Smooth muscle cell (in vitro differentiated cells): ENCODE measurements around the gene CSNK1A1. TPM values are rescaled to one million over a fixed set of nuclear protein-coding genes. Genes with fewer than 3 reads are reported as not detected.
"Not testable (repeated sequence)": the region's sequence is repeated elsewhere in the genome, so short reads cannot be mapped to it uniquely, and the experiment has no call there.

Source experiments
- DNase-seq: peaks from one replicate; lab custom pipeline; 2025; ENCODE audit not compliant: unreplicated experiment; lab: John Stamatoyannopoulos, UW
- H2AFZ ChIP-seq: fragments of 200-600 bp; sonication (generic); 2 replicates; pipeline ENCODE4 v1.6.0; 2016; ENCODE audit warnings: antibody characterized with exemption, low read depth, mild to moderate bottlenecking
- H3F3A ChIP-seq: fragments of 200-600 bp; sonication (generic); 2 replicates; pipeline ENCODE4 v1.6.0; 2017; ENCODE audit warnings: antibody characterized with exemption, low read depth
- H3K27ac ChIP-seq: fragments of 200-600 bp; sonication (generic); 2 replicates; pipeline ENCODE4 v1.5.1; 2016; ENCODE audit warnings: low read depth, mild to moderate bottlenecking
- H3K27me3 ChIP-seq: fragments of 200-600 bp; sonication (generic); 2 replicates; pipeline ENCODE4 v1.6.1; 2016; ENCODE audit warnings: low read depth, mild to moderate bottlenecking
- H3K36me3 ChIP-seq: fragments of 200-600 bp; sonication (generic); 2 replicates; pipeline ENCODE4 v1.5.1; 2016; ENCODE audit warnings: low read depth
- H3K4me1 ChIP-seq: fragments of 200-600 bp; sonication (generic); 2 replicates; pipeline ENCODE4 v1.5.1; 2016; ENCODE audit warnings: low read depth
- H3K4me2 ChIP-seq: fragments of 200-600 bp; sonication (generic); 2 replicates; pipeline ENCODE4 v1.6.0; 2016; ENCODE audit warnings: mild to moderate bottlenecking
- H3K4me3 ChIP-seq: fragments of 200-600 bp; sonication (generic); 2 replicates; pipeline ENCODE4 v1.5.1; 2016; ENCODE audit warnings: mild to moderate bottlenecking
- H3K79me2 ChIP-seq: fragments of 200-600 bp; sonication (generic); 2 replicates; pipeline ENCODE4 v1.6.0; 2016; ENCODE audit warnings: low read depth, mild to moderate bottlenecking
- H3K9ac ChIP-seq: fragments of 200-600 bp; sonication (generic); 2 replicates; pipeline ENCODE4 v1.6.0; 2016; ENCODE audit warnings: low read depth
- H3K9me3 ChIP-seq: fragments of 200-600 bp; sonication (generic); replicated peaks from 2 replicates; pipeline ENCODE4 v1.5.1; 2016; ENCODE audit warnings: low read depth
- H4K20me1 ChIP-seq: fragments of 200-600 bp; sonication (generic); 2 replicates; pipeline ENCODE4 v1.6.0; 2016; ENCODE audit warnings: low read depth
- WGBS: methylation state at CpG from one replicate; pipeline ENCODE4 v1.1.7; 2016; ENCODE audit warnings: low lambda C conversion rate; 5-methylcytosine and 5-hydroxymethylcytosine counted together
- polyA plus RNA-seq: library from polyadenylated mRNA; unstranded; fragments of >200 nt; fragmentation: Nextera tagmentation; extraction: Ambion mirVana; gene quantifications from 2 replicates; pipeline ENCODE4 v1.2.1, GENCODE V29; 2016
- total RNA-seq: library from RNA; depleted of rRNA; stranded (reverse); fragments of >200 nt; gene quantifications from 2 replicates; pipeline ENCODE4 v1.2.3, GENCODE V29; 2014
- TF ChIP-seq, protein P1 (sequence below): fragments of 200-600 bp; sonication (generic); IDR thresholded peaks from 2 replicates; pipeline ENCODE4 v1.5.1; 2017; ENCODE audit warnings: borderline replicate concordance, mild to moderate bottlenecking, antibody characterized with exemption; ENCODE audit not compliant: insufficient read depth, poor library complexity, severe bottlenecking

Gene CSNK1A1
- total and polyA plus RNA-seq, 2 experiments from 2014 or later, result 129 to 294 TPM

DNA sequence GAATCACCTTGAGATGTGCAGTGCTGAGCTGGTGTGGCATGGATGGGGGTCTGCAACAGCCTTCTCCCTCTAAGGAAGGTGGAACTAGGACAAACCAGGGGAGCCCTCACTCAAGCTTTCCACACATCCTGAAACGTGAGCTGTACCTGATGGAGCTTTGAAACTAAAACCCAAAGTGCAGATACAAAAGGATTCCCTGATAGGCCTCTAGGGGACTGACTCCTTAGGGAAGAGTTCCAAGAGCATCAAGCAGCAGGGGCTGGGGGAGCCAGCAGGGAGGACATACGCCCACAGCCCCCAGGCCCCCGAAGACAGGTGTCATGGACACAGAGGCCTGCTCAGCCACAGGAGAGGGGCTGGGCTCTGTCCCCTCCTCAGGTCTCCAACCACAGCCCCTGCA lies 47.7 kb upstream of the CSNK1A1 start:
- H3K4me1 ChIP-seq, result no peaks in the 10 kb centered on the region
- H3K9ac ChIP-seq, result no peak overlapping the region
- H3K79me2 ChIP-seq, result no peaks in the 10 kb centered on the region
- no peaks in the 10 kb centered on the region for H4K20me1 ChIP-seq
- WGBS, result 87% methylated on average over 3 of the region's 3 CpGs
- H3K9me3 ChIP-seq, result no peaks in the 10 kb centered on the region
- no peaks in the 10 kb centered on the region for H3K27me3 ChIP-seq
- H3K4me2 ChIP-seq, result no peak overlapping the region
- TF ChIP-seq, protein P1, sequence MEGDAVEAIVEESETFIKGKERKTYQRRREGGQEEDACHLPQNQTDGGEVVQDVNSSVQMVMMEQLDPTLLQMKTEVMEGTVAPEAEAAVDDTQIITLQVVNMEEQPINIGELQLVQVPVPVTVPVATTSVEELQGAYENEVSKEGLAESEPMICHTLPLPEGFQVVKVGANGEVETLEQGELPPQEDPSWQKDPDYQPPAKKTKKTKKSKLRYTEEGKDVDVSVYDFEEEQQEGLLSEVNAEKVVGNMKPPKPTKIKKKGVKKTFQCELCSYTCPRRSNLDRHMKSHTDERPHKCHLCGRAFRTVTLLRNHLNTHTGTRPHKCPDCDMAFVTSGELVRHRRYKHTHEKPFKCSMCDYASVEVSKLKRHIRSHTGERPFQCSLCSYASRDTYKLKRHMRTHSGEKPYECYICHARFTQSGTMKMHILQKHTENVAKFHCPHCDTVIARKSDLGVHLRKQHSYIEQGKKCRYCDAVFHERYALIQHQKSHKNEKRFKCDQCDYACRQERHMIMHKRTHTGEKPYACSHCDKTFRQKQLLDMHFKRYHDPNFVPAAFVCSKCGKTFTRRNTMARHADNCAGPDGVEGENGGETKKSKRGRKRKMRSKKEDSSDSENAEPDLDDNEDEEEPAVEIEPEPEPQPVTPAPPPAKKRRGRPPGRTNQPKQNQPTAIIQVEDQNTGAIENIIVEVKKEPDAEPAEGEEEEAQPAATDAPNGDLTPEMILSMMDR, result no peak
- H3F3A ChIP-seq, result no peaks in the 10 kb centered on the region
- H2AFZ ChIP-seq, result no peak overlapping the region
- no peak overlapping the region for H3K27ac ChIP-seq
- H3K4me3 ChIP-seq, result no peak overlapping the region
- H3K36me3 ChIP-seq, result no peaks in the 10 kb centered on the region
- no peak for DNase-seq

DNA sequence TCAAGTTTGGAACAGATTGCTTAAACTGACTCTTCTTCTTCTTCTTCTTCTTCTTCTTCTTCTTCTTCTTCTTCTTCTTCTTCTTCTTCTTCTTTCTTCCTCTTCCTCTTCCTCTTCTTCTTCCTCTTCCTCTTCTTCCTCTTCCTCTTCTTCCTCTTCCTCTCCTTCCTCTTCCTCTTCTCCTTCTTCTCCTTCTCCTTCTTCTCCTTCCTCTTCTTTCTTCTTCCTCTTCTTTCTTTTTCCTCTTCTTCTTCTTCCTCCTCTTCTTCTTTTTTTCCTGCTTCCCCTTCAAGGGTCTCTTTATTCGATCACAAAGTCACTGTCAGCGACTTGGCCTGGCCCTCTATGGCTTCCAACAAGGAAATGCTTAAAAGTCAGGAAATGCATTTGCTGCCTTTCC lies 47.0 kb upstream of the CSNK1A1 start:
- H3K4me2 ChIP-seq, H3K27ac ChIP-seq, H3K9me3 ChIP-seq, H3K4me1 ChIP-seq, DNase-seq, H4K20me1 ChIP-seq, H3K9ac ChIP-seq, H3K4me3 ChIP-seq, H3K79me2 ChIP-seq, H3K27me3 ChIP-seq, H3F3A ChIP-seq, H3K36me3 ChIP-seq, H2AFZ ChIP-seq: not testable (repeated sequence)
- WGBS, result 98% methylated on average over 2 of the region's 2 CpGs

DNA sequence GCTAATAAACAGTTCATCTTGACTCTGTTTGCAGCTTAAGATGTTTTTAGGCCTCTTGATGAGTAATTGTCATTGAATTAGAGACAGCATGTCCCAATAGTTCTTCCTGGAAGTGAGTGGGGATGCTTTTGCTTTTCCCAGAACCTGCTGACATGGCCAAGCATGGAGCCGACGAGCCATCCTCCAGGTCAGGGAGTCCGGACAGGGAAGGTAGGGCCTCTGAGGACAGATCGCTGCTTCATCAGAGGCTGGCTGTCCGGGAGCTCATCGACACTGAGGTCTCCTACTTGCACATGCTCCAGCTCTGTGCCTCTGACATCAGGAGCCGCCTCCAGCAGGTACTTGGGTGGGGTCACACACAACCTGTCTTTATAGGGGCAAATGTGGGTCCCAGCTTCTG lies 46.4 kb upstream of the CSNK1A1 start:
- Histone ChIP-seq H3K4me1 (no peaks in the 10 kb centered on the region), H3K4me3 (no peak overlapping the region), H3K9ac (no peak overlapping the region), H3K27ac (no peak overlapping the region), H3K27me3 (no peaks in the 10 kb centered on the region), H2AFZ (no peak overlapping the region), H3F3A (no peaks in the 10 kb centered on the region), H3K79me2 (no peaks in the 10 kb centered on the region), H3K4me2 (no peak overlapping the region), H3K9me3 (no peaks in the 10 kb centered on the region), H4K20me1 (no peaks in the 10 kb centered on the region), H3K36me3 (no peaks in the 10 kb centered on the region)
- WGBS, result 91% methylated on average over 7 of the region's 7 CpGs
- DNase-seq, result no peak
- TF ChIP-seq, protein P1, result no peak

DNA sequence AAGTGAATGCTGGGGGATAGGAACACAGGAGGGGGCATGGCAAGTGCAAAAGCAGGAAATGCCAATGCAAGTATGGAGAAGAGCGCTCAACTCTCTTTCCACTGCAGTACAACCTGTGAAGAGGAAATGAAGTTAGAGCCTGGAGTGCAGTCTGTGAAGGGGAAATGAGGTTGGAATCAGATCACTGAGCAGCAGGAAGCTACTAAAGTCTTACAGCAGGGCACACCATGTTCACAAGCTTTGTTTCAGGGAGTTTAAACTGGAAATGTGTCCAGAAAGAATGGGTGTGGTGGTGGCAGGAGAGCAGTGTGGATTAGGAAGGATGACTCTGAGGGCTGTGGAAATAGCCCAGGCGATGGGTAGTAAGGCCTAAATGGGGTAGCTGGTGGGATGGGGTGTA lies 45.5 kb upstream of the CSNK1A1 start:
- no peak for DNase-seq
- Histone ChIP-seq H3K27me3 (peaks cover 8% of the 10 kb centered on the region), H3K79me2 (no peaks in the 10 kb centered on the region), H3F3A (no peaks in the 10 kb centered on the region), H3K9ac (no peak overlapping the region), H3K27ac (no peak overlapping the region), H4K20me1 (no peaks in the 10 kb centered on the region), H3K4me3 (no peak overlapping the region), H3K9me3 (no peaks in the 10 kb centered on the region), H2AFZ (no peak overlapping the region), H3K4me2 (no peak overlapping the region), H3K36me3 (no peaks in the 10 kb centered on the region), H3K4me1 (no peaks in the 10 kb centered on the region)
- WGBS, result 82% methylated on average over 2 of the region's 2 CpGs
- TF ChIP-seq, protein P1, result no peak

DNA sequence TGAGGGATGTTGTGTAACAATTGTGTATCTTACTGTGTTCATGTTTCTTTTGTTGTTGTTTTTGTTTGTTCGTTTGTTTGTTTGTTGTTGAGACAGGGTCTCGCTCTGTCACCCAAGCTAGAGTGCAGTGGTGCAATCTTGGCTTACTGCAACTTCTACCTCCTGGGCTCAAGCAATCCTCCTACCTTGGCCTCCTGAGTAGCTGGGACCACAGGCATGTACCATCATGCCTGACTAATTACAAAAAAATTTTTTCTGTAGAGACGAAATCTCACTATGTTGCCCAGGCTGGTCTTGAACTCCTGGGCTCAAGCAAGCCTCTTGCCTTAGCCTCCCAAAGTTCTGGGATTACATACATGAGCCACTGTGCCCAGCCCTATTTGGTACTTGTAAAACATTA lies 43.9 kb upstream of the CSNK1A1 start:
- H3K9me3 ChIP-seq, H3K9ac ChIP-seq, H3K36me3 ChIP-seq, H2AFZ ChIP-seq, H3K27ac ChIP-seq, H3K4me3 ChIP-seq, H3K4me2 ChIP-seq, DNase-seq, H4K20me1 ChIP-seq, H3K79me2 ChIP-seq, H3F3A ChIP-seq, H3K4me1 ChIP-seq: not testable (repeated sequence)
- 75% methylated on average over 3 of the region's 3 CpGs for WGBS
- H3K27me3 ChIP-seq, result peaks cover 17% of the 10 kb centered on the region
